H9 (cell line): Measurements from ENCODE around the gene ANXA3. TPM values are rescaled to one million over a fixed set of nuclear protein-coding genes. Genes with fewer than 3 reads are reported as not detected.

ENCODE experiments used
- DNase-seq: peaks from one replicate; pipeline ENCODE4 v3.0.0-alpha.2; 2017
- H2AFZ ChIP-seq: one replicate; pipeline ENCODE4 v1.6.1; 2013; ENCODE audit warnings: mild to moderate bottlenecking, low read length, control low read depth, moderate library complexity
- H2AK5ac ChIP-seq: 2 replicates; pipeline ENCODE4 v1.6.1; 2013; ENCODE audit warnings: low read length, control low read depth, mixed read lengths; ENCODE audit not compliant: insufficient read length
- H2BK120ac ChIP-seq: one replicate; pipeline ENCODE4 v1.6.1; 2013; ENCODE audit warnings: low read depth, mild to moderate bottlenecking, low read length, control low read depth, inconsistent platforms; ENCODE audit not compliant: poor library complexity, severe bottlenecking
- H2BK12ac ChIP-seq: 2 replicates; pipeline ENCODE4 v1.6.1; 2013; ENCODE audit warnings: low read length, control low read depth, mixed read lengths, low read depth; ENCODE audit not compliant: insufficient read length
- H2BK15ac ChIP-seq: 2 replicates; pipeline ENCODE4 v1.6.1; 2013; ENCODE audit warnings: low read depth, low read length, control low read depth
- H2BK20ac ChIP-seq: one replicate; pipeline ENCODE4 v1.6.1; 2013; ENCODE audit warnings: low read depth, mild to moderate bottlenecking, low read length, control low read depth, inconsistent platforms; ENCODE audit not compliant: poor library complexity, severe bottlenecking
- H2BK5ac ChIP-seq: 2 replicates; pipeline ENCODE4 v1.6.1; 2013; ENCODE audit warnings: low read length, control low read depth, mixed read lengths; ENCODE audit not compliant: insufficient read length
- H3K14ac ChIP-seq: 2 replicates; pipeline ENCODE4 v1.6.1; 2013; ENCODE audit warnings: low read length, control low read depth; ENCODE audit not compliant: insufficient read depth
- H3K18ac ChIP-seq: 2 replicates; pipeline ENCODE4 v1.6.1; 2013; ENCODE audit warnings: low read depth, mild to moderate bottlenecking, mixed read lengths, low read length, control low read depth; ENCODE audit not compliant: insufficient read length
- H3K23ac ChIP-seq: 2 replicates; pipeline ENCODE4 v1.6.1; 2013; ENCODE audit warnings: low read length, control low read depth, mixed read lengths, low read depth; ENCODE audit not compliant: insufficient read length
- H3K23me2 ChIP-seq: 2 replicates; pipeline ENCODE4 v1.6.1; 2013; ENCODE audit warnings: low read depth, mild to moderate bottlenecking, mixed read lengths, low read length, control low read depth; ENCODE audit not compliant: insufficient read length, poor library complexity, severe bottlenecking
- H3K27ac ChIP-seq: 2 replicates; pipeline ENCODE4 v1.5.1; 2013; ENCODE audit warnings: low read length, control low read depth, mixed read lengths, low read depth; ENCODE audit not compliant: insufficient read length
- H3K27me3 ChIP-seq: 2 replicates; pipeline ENCODE4 v1.6.1; 2013; ENCODE audit warnings: low read length, control low read depth, inconsistent platforms; ENCODE audit not compliant: insufficient read depth
- H3K4ac ChIP-seq: 2 replicates; pipeline ENCODE4 v1.6.1; 2013; ENCODE audit warnings: low read depth, mild to moderate bottlenecking, control low read depth, inconsistent platforms, low read length, moderate library complexity
- H3K4me1 ChIP-seq: 2 replicates; pipeline ENCODE4 v1.6.1; 2013; ENCODE audit warnings: low read length, control low read depth, inconsistent platforms; ENCODE audit not compliant: insufficient read depth
- H3K4me2 ChIP-seq: 2 replicates; pipeline ENCODE4 v1.6.1; 2013; ENCODE audit warnings: low read length, control low read depth, mixed read lengths; ENCODE audit not compliant: insufficient read length, insufficient read depth
- H3K56ac ChIP-seq: 2 replicates; pipeline ENCODE4 v1.6.1; 2013; ENCODE audit warnings: low read depth, mild to moderate bottlenecking, mixed read lengths, low read length, control low read depth; ENCODE audit not compliant: insufficient read length
- H3K79me1 ChIP-seq: 2 replicates; pipeline ENCODE4 v1.6.1; 2013; ENCODE audit warnings: low read depth, mild to moderate bottlenecking, moderate library complexity, low read length, control low read depth, inconsistent platforms; ENCODE audit not compliant: insufficient read depth, poor library complexity, severe bottlenecking
- H3K79me2 ChIP-seq: 2 replicates; pipeline ENCODE4 v1.6.1; 2013; ENCODE audit warnings: low read length, control low read depth, inconsistent platforms; ENCODE audit not compliant: insufficient read depth
- H3K9ac ChIP-seq: 2 replicates; pipeline ENCODE4 v1.6.1; 2013; ENCODE audit warnings: low read length, control low read depth, mixed read lengths; ENCODE audit not compliant: insufficient read length; ENCODE audit errors: extremely low read depth
- H3K9me3 ChIP-seq: one replicate; pipeline ENCODE4 v1.6.1; 2013; ENCODE audit warnings: low read depth, low read length, inconsistent platforms; ENCODE audit not compliant: control insufficient read depth
- H3T11ph ChIP-seq: one replicate; pipeline ENCODE4 v1.6.1; 2013; ENCODE audit warnings: mild to moderate bottlenecking, low read length, control low read depth, inconsistent platforms
- H4K20me1 ChIP-seq: one replicate; pipeline ENCODE4 v1.6.1; 2013; ENCODE audit not compliant: control insufficient read depth, insufficient read length, insufficient read depth
- H4K5ac ChIP-seq: 2 replicates; pipeline ENCODE4 v1.6.1; 2013; ENCODE audit warnings: low read depth, mild to moderate bottlenecking, mixed read lengths, low read length, control low read depth; ENCODE audit not compliant: insufficient read length
- H4K8ac ChIP-seq: replicated peaks from 2 replicates; pipeline ENCODE4 v1.6.1; 2013; ENCODE audit warnings: low read length, control low read depth, mixed read lengths, low read depth; ENCODE audit not compliant: insufficient read length
- H4K91ac ChIP-seq: 2 replicates; pipeline ENCODE4 v1.6.1; 2013; ENCODE audit warnings: low read depth, mild to moderate bottlenecking, moderate library complexity, mixed read lengths, low read length, control low read depth; ENCODE audit not compliant: insufficient read length
- H3K27ac Mint-ChIP-seq, 3 experiments: 2 replicates in 2 of 3; 3 replicates in 1 of 3; pipeline ENCODE4 v1.8.0; 2020 to 2021; ENCODE audit warnings: mixed read lengths in 3 of 3, mild to moderate bottlenecking in 1 of 3, moderate library complexity in 1 of 3
- H3K27me3 Mint-ChIP-seq: 2 replicates; pipeline ENCODE4 v1.8.0; 2021; ENCODE audit warnings: low read depth, mild to moderate bottlenecking, moderate library complexity, mixed read lengths
- H3K36me3 Mint-ChIP-seq, 3 experiments: 2 replicates in 2 of 3; 3 replicates in 1 of 3; pipeline ENCODE4 v1.8.0; 2020 to 2021; ENCODE audit warnings: low read depth in 3 of 3, mixed read lengths in 3 of 3; ENCODE audit not compliant: insufficient read depth in 1 of 3
- H3K4me1 Mint-ChIP-seq, 2 experiments: 2 replicates each; pipeline ENCODE4 v1.8.0; 2020; ENCODE audit warnings: mixed read lengths in 2 of 2
- H3K4me3 Mint-ChIP-seq, 2 experiments: 2 replicates in 1 of 2; 3 replicates in 1 of 2; pipeline ENCODE4 v1.8.0; 2020 to 2021; ENCODE audit warnings: mild to moderate bottlenecking in 2 of 2, mixed read lengths in 2 of 2, moderate library complexity in 1 of 2
- H3K9me3 Mint-ChIP-seq, 2 experiments: 2 replicates in 1 of 2; 3 replicates in 1 of 2; pipeline ENCODE4 v1.8.0; 2020; ENCODE audit warnings: mild to moderate bottlenecking in 2 of 2, mixed read lengths in 2 of 2, moderate library complexity in 1 of 2
- WGBS: extraction: QIAGEN DNeasy Blood & Tissue Kit; methylation state at CpG from one replicate; pipeline ENCODE4 v1.1.7; 2013; ENCODE audit warnings: missing lambda C conversion rate, low lambda C conversion rate, mixed read lengths; ENCODE audit not compliant: insufficient read length; ENCODE audit errors: extremely low coverage; 5-methylcytosine and 5-hydroxymethylcytosine counted together
- total RNA-seq: library from RNA; stranded (reverse); gene quantifications from 2 replicates; pipeline ENCODE4 v1.2.1, GENCODE V29; 2021
- TF ChIP-seq, protein P1 (sequence below): fragments of 200-600 bp; sonication (generic); conservative IDR thresholded peaks from 3 replicates; pipeline ENCODE4 v1.8.0; 2021; ENCODE audit warnings: antibody characterized with exemption, mild to moderate bottlenecking

ANXA3 gene
- total RNA-seq, 1 experiment from 2014 or later, result 20.6 TPM

DNA sequence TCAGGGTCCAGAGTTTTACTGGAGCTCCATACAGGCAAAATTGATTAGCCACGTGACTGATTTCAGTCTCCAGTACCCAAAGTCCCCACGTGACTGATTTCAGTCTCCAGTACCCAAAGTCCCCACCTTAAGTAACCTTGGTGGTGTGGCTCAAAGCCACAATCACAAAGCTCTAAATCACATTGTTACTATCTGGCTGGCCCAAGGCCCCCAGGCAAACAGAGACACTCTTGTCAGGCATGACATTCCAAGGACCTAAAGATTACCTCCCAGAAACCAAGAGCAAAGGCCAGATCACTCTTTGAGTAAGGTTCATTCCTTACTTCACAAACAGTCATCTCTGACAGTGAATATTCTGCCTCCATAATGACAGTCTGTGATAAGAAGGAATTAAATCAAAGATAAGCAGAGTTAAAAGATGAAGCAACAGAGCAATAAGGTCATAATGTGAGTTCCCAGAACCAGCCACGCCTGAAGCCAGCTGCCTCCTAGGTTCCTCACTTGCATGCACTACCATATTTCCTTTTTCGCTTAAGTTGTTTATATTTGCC is 78.5 kb downstream of the ANXA3 start:
- Histone ChIP-seq H4K91ac (no peak overlapping the region), H3K27ac (no peak overlapping the region), H2BK20ac (no peak overlapping the region), H3K9me3 (no peaks in the 10 kb centered on the region), H3K14ac (no peak overlapping the region), H2BK5ac (no peak overlapping the region), H3K79me1 (no peaks in the 10 kb centered on the region), H3K4ac (no peak overlapping the region), H3K23ac (no peak overlapping the region), H2BK12ac (no peak overlapping the region), H4K5ac (no peak overlapping the region), H3K56ac (no peak overlapping the region), H2BK15ac (no peak overlapping the region), H3K18ac (no peak overlapping the region), H4K20me1 (no peaks in the 10 kb centered on the region), H3T11ph (no peak overlapping the region), H2AFZ (no peak overlapping the region), H3K4me1 (no peaks in the 10 kb centered on the region), H2BK120ac (no peak overlapping the region), H2AK5ac (no peak overlapping the region), H4K8ac (no peak overlapping the region), H3K4me2 (no peak overlapping the region), H3K79me2 (no peaks in the 10 kb centered on the region; the same call in 1 of the 2 replicates), H3K23me2 (no peaks in the 10 kb centered on the region), H3K9ac (no peak overlapping the region), H3K27me3 (no peaks in the 10 kb centered on the region)
- TF ChIP-seq, protein P1, sequence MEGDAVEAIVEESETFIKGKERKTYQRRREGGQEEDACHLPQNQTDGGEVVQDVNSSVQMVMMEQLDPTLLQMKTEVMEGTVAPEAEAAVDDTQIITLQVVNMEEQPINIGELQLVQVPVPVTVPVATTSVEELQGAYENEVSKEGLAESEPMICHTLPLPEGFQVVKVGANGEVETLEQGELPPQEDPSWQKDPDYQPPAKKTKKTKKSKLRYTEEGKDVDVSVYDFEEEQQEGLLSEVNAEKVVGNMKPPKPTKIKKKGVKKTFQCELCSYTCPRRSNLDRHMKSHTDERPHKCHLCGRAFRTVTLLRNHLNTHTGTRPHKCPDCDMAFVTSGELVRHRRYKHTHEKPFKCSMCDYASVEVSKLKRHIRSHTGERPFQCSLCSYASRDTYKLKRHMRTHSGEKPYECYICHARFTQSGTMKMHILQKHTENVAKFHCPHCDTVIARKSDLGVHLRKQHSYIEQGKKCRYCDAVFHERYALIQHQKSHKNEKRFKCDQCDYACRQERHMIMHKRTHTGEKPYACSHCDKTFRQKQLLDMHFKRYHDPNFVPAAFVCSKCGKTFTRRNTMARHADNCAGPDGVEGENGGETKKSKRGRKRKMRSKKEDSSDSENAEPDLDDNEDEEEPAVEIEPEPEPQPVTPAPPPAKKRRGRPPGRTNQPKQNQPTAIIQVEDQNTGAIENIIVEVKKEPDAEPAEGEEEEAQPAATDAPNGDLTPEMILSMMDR, result no peak
- Mint-ChIP-seq H3K27ac (no peak overlapping the region), H3K36me3 (no peaks in the 10 kb centered on the region), H3K27me3 (peaks cover 1% of the 10 kb centered on the region; the same call in 1 of the 2 replicates), H3K4me1 (peaks cover 4 to 6% of the 10 kb centered on the region in 2 experiments; a peak in 3 of 4 replicates), H3K9me3 (no peaks in the 10 kb centered on the region), H3K4me3 (no peak overlapping the region)
- no peak for DNase-seq
- WGBS, result no CpG with 5 or more reads among the region's 4 CpGs
